ENCODE data around the gene TMEM156. TPM values are rescaled to one million over a fixed set of nuclear protein-coding genes. Genes with fewer than 3 reads are reported as not detected.

The TMEM156 gene
- total RNA-seq, 1 experiment from 2014 or later: not detected

- DNase-seq (ENCODE audit: low spot score): no peak
These were observed 105.3 kb downstream of the TMEM156 start for GRCh38 chr4:38926896-38927295.

- DNase-seq (ENCODE audit: low spot score): no peak
These were observed 106.5 kb downstream of the TMEM156 start for GRCh38 chr4:38925492-38926413.

- DNase-seq (ENCODE audit: low spot score): no peak
These were observed 107.9 kb downstream of the TMEM156 start for GRCh38 chr4:38924353-38924752.

- DNase-seq (ENCODE audit: low spot score): no peak
These were observed 108.5 kb downstream of the TMEM156 start for GRCh38 chr4:38923746-38924145.

GRCh38 chr4:38921151-38921550, 111.1 kb downstream of the TMEM156 start:
- no peak for DNase-seq (ENCODE audit: low spot score)

GRCh38 chr4:38920677-38921076, 111.5 kb downstream of the TMEM156 start:
- DNase-seq (ENCODE audit: low spot score): no peak

GRCh38 chr4:38920186-38920585, 112.0 kb downstream of the TMEM156 start:
- DNase-seq (ENCODE audit: low spot score): no peak

- no peak for DNase-seq (ENCODE audit: low spot score)
These were observed 112.7 kb downstream of the TMEM156 start for GRCh38 chr4:38919494-38919893.

GRCh38 chr4:38917481-38918025, 114.7 kb downstream of the TMEM156 start:
- no peak for DNase-seq (ENCODE audit: low spot score)

Other genes starting within 250 kb of the TMEM156 start
- not detected in 2 replicates for gene TLR10, start 249.4 kb downstream of the TMEM156 start, total RNA-seq (2014; rRNA removed; shearing (Covaris generic))
- not detected in 2 replicates for gene TLR1, start 227.6 kb downstream of the TMEM156 start, total RNA-seq (2014; rRNA removed; shearing (Covaris generic))
- gene TLR6, start 175.6 kb downstream of the TMEM156 start, total RNA-seq (2014; rRNA removed; shearing (Covaris generic)): 0.15 and 0.34 TPM in 2 replicates
- 6.2 and 8.8 TPM in 2 replicates for gene FAM114A1, start 164.6 kb downstream of the TMEM156 start, total RNA-seq (2014; rRNA removed; shearing (Covaris generic))
- 0.73 and 0.97 TPM in 2 replicates for gene KLHL5, start 29.8 kb upstream of the TMEM156 start, total RNA-seq (2014; rRNA removed; shearing (Covaris generic))
- gene WDR19, start 150.1 kb upstream of the TMEM156 start, total RNA-seq (2014; rRNA removed; shearing (Covaris generic)): 5.8 and 9.6 TPM in 2 replicates

Data from HT-29 (cell line).